Endothelial cell of umbilical vein (primary cell): ENCODE measurements around the gene NBL1. TPM values are rescaled to one million over a fixed set of nuclear protein-coding genes. Genes with fewer than 3 reads are reported as not detected.

Source experiments
- BruUV-seq: library from RNA; stranded (reverse); fragments of 400-500 nt; replicated peaks from 2 replicates; lab custom pipeline; 2021; lab: Mats Ljungman, UMichigan
- CTCF ChIA-PET: fragments of 300-600, 350-600 bp; sonication (Branson Sonifier 250); formaldehyde crosslinking; loops from one replicate; lab custom pipeline; 2021; ENCODE audit warnings: antibody characterized with exemption, inconsistent platforms; lab: Charles Lee
- POLR2A ChIA-PET: fragments of 300-600, 350-600 bp; sonication (Branson Sonifier 250); formaldehyde crosslinking; loops from one replicate; lab custom pipeline; 2021; ENCODE audit warnings: antibody characterized with exemption, inconsistent platforms; lab: Charles Lee
- DNase-seq: peaks from one replicate; pipeline ENCODE4 v3.0.0-alpha.2; 2011; ENCODE audit warnings: low read depth, low spot score
- FAIRE-seq: peaks from 2 replicates; lab custom pipeline; 2011; peaks lifted over from hg19 to GRCh38; lab: Jason Lieb, UNC
- H2AFZ ChIP-seq: 2 replicates; pipeline ENCODE4 v1.6.0; 2012; ENCODE audit warnings: low read depth, low read length, control low read depth, inconsistent platforms
- H3K27ac ChIP-seq: 2 replicates; pipeline ENCODE4 v1.5.1; 2011; ENCODE audit warnings: low read depth, mild to moderate bottlenecking, control low read depth, low read length, moderate library complexity; ENCODE audit not compliant: insufficient read depth
- H3K27me3 ChIP-seq, 2 experiments: 2 replicates each; pipeline versions ENCODE4 v1.6.0 to v1.6.1; 2011; ENCODE audit warnings: low read length in 2 of 2, mixed read lengths in 1 of 2; ENCODE audit not compliant: control insufficient read depth in 2 of 2, insufficient read depth in 2 of 2
- H3K36me3 ChIP-seq, 2 experiments: 2 replicates in 1 of 2; 3 replicates in 1 of 2; pipeline ENCODE4 v1.5.1; 2011; ENCODE audit warnings: low read length in 2 of 2, mild to moderate bottlenecking in 1 of 2, moderate library complexity in 1 of 2; ENCODE audit not compliant: control insufficient read depth in 2 of 2, insufficient read depth in 2 of 2; ENCODE audit errors: extremely low read depth in 1 of 2
- H3K4me1 ChIP-seq: 3 replicates; pipeline ENCODE4 v1.5.1; 2011; ENCODE audit warnings: mild to moderate bottlenecking, low read length; ENCODE audit not compliant: control insufficient read depth, insufficient read depth; ENCODE audit errors: extremely low read depth
- H3K4me2 ChIP-seq: 2 replicates; pipeline ENCODE4 v1.6.1; 2011; ENCODE audit warnings: low read length, control low read depth, mixed read lengths; ENCODE audit not compliant: insufficient read depth
- H3K4me3 ChIP-seq, 3 experiments: fragments of 200-600 bp in 1 of 3; sonication (generic), shearing (Covaris generic) in 1 of 3; replicated peaks in 1 of 3; 2 replicates each; pipeline ENCODE4 v1.5.1; 2011 to 2016; ENCODE audit warnings: control low read depth in 3 of 3, low read length in 3 of 3, mild to moderate bottlenecking in 2 of 3, inconsistent platforms in 1 of 3, low read depth in 1 of 3, moderate library complexity in 1 of 3; ENCODE audit not compliant: insufficient read depth in 1 of 3
- H3K79me2 ChIP-seq: 2 replicates; pipeline ENCODE4 v1.6.0; 2012; ENCODE audit warnings: low read length, inconsistent platforms; ENCODE audit not compliant: control insufficient read depth, insufficient read depth
- H3K9ac ChIP-seq: replicated peaks from 2 replicates; pipeline ENCODE3; 2011; ENCODE audit warnings: low read length, control low read depth; ENCODE audit not compliant: insufficient read depth; ENCODE audit errors: extremely low read depth
- H3K9me1 ChIP-seq: replicated peaks from 3 replicates; pipeline ENCODE4 v1.6.0; 2011; ENCODE audit warnings: mild to moderate bottlenecking, low read length; ENCODE audit not compliant: control insufficient read depth, insufficient read depth; ENCODE audit errors: extremely low read depth
- H3K9me3 ChIP-seq: replicated peaks from 2 replicates; pipeline ENCODE4 v1.5.1; 2012; ENCODE audit warnings: low read length, inconsistent platforms; ENCODE audit not compliant: control insufficient read depth, insufficient read depth
- H4K20me1 ChIP-seq: replicated peaks from 2 replicates; pipeline ENCODE3; 2011; ENCODE audit warnings: mild to moderate bottlenecking, low read length; ENCODE audit not compliant: control insufficient read depth, insufficient read depth; ENCODE audit errors: extremely low read depth
- CTCF ChIP-seq, 2 donors: IDR thresholded peaks; 1 replicate in 1 of 2; 2 replicates in 1 of 2; pipeline ENCODE4 v1.5.1; 2011; ENCODE audit warnings: low read length in 2 of 2, mild to moderate bottlenecking in 2 of 2, moderate library complexity in 2 of 2, control low read depth in 1 of 2, inconsistent platforms in 1 of 2, low read depth in 1 of 2; ENCODE audit not compliant: insufficient read depth in 1 of 2; ENCODE audit errors: extremely low read depth in 1 of 2
- EZH2 ChIP-seq: IDR thresholded peaks from 2 replicates; pipeline ENCODE4 v1.6.1; 2012; ENCODE audit warnings: borderline replicate concordance, low read depth, mild to moderate bottlenecking, moderate library complexity, low read length, inconsistent platforms; ENCODE audit not compliant: severe bottlenecking
- FOS ChIP-seq: IDR thresholded peaks from 2 replicates; pipeline ENCODE4 v1.6.1; 2011; ENCODE audit warnings: mild to moderate bottlenecking, low read length, moderate library complexity, borderline replicate concordance; ENCODE audit not compliant: insufficient read depth
- GATA2 ChIP-seq: IDR thresholded peaks from 2 replicates; pipeline ENCODE4 v1.7.0; 2011; ENCODE audit warnings: low read depth, mild to moderate bottlenecking, moderate library complexity, mixed read lengths, low read length; ENCODE audit not compliant: insufficient read length, insufficient read depth
- JUN ChIP-seq: IDR thresholded peaks from 2 replicates; pipeline ENCODE4 v1.6.1; 2011; ENCODE audit warnings: borderline replicate concordance, low read depth; ENCODE audit not compliant: insufficient read length, insufficient read depth
- MAX ChIP-seq: IDR thresholded peaks from 2 replicates; pipeline ENCODE4 v1.6.1; 2011; ENCODE audit not compliant: insufficient read depth, insufficient read length
- MYC ChIP-seq: IDR thresholded peaks from one replicate; pipeline ENCODE4 v1.6.1; 2011; ENCODE audit warnings: mild to moderate bottlenecking, low read depth, low read length
- POLR2A ChIP-seq: IDR thresholded peaks from 2 replicates; pipeline ENCODE4 v1.6.1; 2012; ENCODE audit warnings: low read depth, mild to moderate bottlenecking, control low read depth, low read length
- POLR2AphosphoS5 ChIP-seq: IDR thresholded peaks from 2 replicates; pipeline ENCODE4 v1.6.1; 2012; ENCODE audit warnings: low read depth, mild to moderate bottlenecking, control low read depth, low read length, moderate library complexity; ENCODE audit not compliant: insufficient read depth
- dilution Hi-C: fragments of 300-500 bp; cut with MboI; formaldehyde crosslinking; loops from one replicate; pipeline ENCODE4 v1.15.0; 2019; ENCODE audit warnings: low sequenced_read_pairs; ENCODE audit not compliant: extremely low pct_ligation_motif_present
- intact Hi-C: fragments of 100-400 bp; cut with micrococcal nuclease; formaldehyde crosslinking; loops from one replicate; pipeline ENCODE4 v1.10.0; 2022
- polyA plus RNA-seq, 4 experiments: library from polyadenylated mRNA; depleted of rRNA in 3 of 4; stranded (reverse) in 3 of 4; unstranded in 1 of 4; fragments of >200 nt; gene quantifications; 2 replicates each; pipeline versions ENCODE4 v1.2.1 to v1.2.3, GENCODE V29; 2011 to 2012; ENCODE audit warnings: missing spikeins in 1 of 4
- total RNA-seq: library from RNA; stranded (reverse); gene quantifications from 2 replicates; pipeline ENCODE4 v1.2.3, GENCODE V29; 2021

Gene NBL1
- total and polyA plus RNA-seq, 2 donors (not counting 3 experiments of a cell fraction or from before 2014, with no cell fraction given) = 36.2 to 40.5 TPM

- H4K20me1 ChIP-seq = no peaks in the 10 kb centered on the region
- intact Hi-C loops (no loop called here), dilution Hi-C loops (no loop called here)
- H3K27ac ChIP-seq = no peak overlapping the region
- H3K9me3 ChIP-seq = no peaks in the 10 kb centered on the region
- no peak overlapping the region for H3K4me3 ChIP-seq
- no peaks in the 10 kb centered on the region for H3K4me1 ChIP-seq
- CTCF ChIA-PET = no interaction called here
- no peaks in the 10 kb centered on the region for H3K27me3 ChIP-seq
- H3K36me3 ChIP-seq = peaks cover 8 to 10% of the 10 kb centered on the region in 2 experiments
- no peak for FAIRE-seq
- DNase-seq = no peak
- H2AFZ ChIP-seq = no peak overlapping the region
- H3K79me2 ChIP-seq = peaks cover 22% of the 10 kb centered on the region
- no TSS peak for BruUV-seq
- POLR2A ChIA-PET = no interaction called here
- no peak overlapping the region for H3K9ac ChIP-seq
- H3K9me1 ChIP-seq = no peaks in the 10 kb centered on the region
- no peak overlapping the region for H3K4me2 ChIP-seq
- TF ChIP-seq CTCF (IDR thresholded peaks at IDR 0.05; ENCODE audit: extremely low read depth in 1 of 2, insufficient read depth in 1 of 2, low read depth in 1 of 2, low read length in 2 of 2) (no peak), MAX (no peak), JUN (no peak), MYC (no peak), FOS (no peak), POLR2A (no peak), POLR2AphosphoS5 (no peak), GATA2 (no peak), EZH2 (no peak)
These were observed 20.6 kb upstream of the NBL1 start for GRCh38 chr1:19623523-19623922.
